HUDEP-2 (cell line): ENCODE measurements around the gene TM4SF1.
"Not testable (repeated sequence)": the region's sequence is repeated elsewhere in the genome, so short reads cannot be mapped to it uniquely, and the experiment has no call there.

Experiments
- DNase-seq, 76 experiments: peaks; one replicate each; lab custom pipeline; 2025; ENCODE audit not compliant: unreplicated experiment in 76 of 76; lab: John Stamatoyannopoulos, UW

TM4SF1 gene

DNA sequence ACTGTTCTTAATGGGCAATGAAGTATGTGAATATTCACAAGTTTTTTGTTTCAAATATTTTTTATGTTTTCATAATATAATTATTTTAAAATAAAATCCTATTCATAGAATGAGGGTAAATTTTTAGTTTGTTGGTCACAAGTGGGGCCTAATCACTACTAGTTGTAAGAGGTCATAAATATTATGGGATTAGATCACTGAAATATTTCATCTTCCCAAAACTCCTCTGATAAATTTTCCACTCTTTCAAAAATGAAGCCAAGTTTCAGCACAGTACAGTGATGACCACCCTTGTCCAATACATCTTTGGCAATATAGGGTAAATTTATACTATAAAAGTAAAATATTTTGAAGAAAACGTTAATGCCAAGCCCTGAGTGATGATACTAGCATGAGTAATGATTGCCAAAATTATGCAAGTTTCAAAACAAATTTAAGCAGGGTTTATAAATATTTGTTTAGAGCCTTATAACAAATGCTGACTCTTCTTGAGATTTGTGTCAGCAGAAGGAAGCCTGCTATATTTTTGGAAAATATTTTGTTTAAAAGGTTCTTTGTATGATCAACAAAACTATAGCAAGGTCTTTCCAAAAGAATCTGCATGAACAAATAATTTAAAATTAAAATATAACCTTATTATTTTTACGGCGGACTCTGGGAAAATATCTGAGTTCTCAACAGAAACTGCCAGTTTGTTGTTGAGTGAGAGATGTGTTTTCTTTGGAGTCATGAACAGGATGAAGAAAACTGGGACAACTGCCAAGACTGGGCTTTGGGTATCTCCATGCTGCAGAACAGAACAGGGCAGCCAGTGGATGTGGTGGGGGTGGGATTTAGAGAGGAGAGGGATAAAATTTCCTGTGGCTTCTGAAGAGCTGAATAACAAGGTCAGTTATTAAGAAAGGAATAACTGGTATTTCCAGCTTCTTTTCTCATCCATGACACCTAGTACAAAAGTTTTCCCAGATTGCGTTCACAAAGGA is 17.9 kb upstream of the TM4SF1 start:
- no peak for DNase-seq

DNA sequence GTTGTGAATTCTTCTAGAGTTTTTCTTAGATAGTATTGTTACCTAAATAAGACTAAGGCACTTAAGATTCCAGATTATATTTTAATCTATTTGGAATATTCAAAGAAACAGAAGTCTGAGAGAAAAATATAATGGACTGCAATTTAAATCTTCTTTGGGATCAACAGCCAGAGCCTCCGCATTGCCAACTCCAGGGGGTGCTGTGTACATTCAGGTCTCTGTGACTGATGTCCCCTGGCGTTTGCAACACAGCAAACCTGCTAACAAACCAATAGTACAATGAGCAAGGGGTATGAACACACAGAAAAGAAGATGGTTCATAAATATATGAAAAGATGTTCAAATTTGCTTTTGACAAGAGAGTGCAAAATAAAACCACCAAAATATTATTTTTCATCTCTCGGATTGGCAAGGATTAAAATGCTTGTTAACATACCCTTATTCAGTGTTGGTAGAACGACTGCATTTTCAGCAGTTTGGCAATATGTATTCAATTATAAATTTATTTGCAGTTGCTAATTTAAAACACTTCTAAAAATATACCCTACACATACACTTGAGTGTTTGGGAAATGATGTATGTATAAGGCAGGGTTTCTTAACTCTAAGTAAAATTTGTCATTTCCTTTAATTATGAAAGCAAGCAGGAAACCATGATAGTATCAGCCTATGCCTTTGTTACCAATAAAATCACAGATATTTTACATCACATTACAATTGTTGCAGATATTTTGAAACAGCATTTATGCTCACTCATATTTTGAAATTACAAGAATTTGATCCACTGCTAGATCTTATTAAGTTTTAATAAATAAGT is 16.1 kb upstream of the TM4SF1 start:
- peak in 47 of 76 experiments; percentile 3 to 60 (median 21) for DNase-seq

GRCh38 chr3:149391960-149392359 is 14.5 kb upstream of the TM4SF1 start:
- DNase-seq = no peak

- DNase-seq = no peak
Observed at GRCh38 chr3:149390772-149391212, 13.3 kb upstream of the TM4SF1 start.

DNA sequence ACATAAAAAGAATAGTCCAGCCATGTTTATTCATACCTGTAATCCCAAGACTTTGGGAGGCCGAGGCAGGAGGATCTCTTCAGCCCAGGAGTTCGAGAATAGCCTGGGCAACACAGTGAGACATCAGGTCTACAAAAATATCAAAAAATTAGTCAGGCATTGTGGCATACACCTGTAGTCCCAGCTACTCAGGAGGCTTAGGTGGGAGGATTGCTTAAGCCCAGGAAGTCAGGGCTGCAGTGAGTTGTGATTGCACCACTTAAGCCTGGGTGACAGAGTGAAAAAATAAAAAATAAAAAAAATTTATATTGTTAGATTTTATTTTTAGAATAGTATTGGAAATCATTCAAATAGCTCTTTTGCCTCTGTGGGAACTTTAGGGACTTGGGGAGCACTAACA is 12.8 kb upstream of the TM4SF1 start:
- no peak for DNase-seq

DNA sequence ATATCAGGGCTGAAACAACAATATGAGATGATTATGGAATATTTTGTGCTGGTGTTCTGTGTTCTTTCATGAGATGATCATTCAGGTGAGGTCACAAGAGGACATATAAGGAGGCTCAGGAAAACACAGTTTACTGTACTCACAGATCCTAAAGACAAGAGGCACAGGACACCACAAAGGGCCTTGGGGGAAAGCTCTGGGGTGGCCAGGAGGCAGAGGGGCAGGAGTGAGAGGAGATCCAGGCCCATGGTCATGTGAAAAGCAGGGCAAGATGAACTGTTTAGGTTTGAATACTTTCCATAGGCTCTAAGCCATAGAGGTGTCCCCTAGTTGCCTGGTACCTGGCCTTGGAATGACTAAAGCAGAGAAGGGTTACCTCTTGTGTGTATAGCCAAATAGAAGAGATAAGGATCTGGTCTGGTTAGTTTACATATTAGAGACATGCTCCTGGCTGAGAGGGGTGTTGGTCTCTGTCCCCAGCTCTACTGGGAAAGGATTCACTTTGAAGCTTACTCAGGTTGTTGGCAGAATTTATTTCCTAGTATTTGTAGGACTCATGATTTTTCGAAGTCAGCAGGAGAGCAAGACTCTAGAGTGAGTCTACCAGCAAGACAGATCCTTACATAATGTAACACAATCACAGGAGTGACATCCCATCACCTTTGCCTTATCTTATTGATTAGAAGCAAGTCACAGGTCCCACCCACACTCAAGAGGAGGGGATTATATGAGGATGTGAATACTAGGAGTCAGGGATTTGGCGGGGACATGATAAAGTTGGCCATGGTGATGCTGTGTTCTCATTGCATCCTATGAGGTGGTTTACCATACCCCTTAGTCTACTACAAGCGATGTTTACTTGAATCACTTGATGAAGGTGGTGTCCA is 11.3 kb upstream of the TM4SF1 start:
- DNase-seq = no peak

DNA sequence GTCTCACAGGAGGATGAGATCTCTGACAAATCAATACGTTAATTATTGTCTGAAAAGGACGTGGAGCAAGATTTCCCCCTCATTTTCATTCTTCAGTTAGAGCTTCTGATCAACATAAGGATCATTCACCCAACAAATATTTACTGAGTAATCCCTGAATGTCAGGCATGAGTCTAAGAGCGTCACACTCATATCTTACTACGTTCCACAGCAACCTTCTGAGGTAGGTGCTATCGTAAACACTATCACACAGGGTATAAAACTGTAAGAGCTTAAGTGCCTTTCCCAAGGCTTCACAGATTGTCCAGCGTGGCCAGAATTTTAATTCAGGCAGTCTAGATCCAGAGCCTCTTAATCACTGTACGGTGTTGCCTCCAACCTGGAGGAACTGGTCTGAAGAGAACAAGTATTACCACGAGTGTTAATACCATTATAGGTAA is 10.6 kb upstream of the TM4SF1 start:
- DNase-seq = no peak

DNA sequence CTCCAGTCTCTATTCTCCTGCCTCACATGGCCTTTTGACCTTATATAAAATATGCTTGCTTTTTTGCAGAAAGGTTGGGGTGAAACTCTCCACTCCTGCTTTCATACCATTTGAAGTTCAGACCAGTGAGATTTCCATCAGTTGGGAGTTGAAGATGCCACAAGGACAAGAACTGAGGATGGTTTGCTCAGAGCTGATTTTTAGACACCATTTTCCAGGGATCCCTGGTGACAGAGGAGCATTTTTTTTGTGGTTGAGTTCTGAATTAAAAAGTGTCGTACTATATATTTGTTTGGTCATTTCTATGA is 8.8 kb upstream of the TM4SF1 start:
- DNase-seq = no peak

- DNase-seq = no peak
Observed at GRCh38 chr3:149385617-149386298, 8.3 kb upstream of the TM4SF1 start.

DNA sequence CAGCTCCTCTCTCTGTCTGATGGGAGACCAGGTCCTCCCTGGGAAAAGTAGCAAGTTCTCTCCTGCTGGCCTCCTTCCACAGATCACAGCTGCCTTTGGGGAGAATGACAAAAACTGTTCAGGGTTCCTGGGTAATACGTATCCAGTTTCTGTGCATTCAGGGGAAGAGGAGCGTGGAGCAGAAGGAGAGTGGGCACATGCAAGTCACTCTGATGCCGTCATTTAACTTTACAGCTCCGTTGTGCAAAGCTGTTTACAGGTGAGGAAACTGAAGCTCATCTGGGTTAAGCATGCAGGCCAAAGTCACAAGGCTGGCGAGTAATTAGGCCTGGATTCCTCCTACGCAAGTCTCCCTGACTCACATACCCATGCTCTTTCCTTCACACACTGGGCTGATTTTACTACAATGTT is 7.5 kb upstream of the TM4SF1 start:
- DNase-seq = no peak

DNA sequence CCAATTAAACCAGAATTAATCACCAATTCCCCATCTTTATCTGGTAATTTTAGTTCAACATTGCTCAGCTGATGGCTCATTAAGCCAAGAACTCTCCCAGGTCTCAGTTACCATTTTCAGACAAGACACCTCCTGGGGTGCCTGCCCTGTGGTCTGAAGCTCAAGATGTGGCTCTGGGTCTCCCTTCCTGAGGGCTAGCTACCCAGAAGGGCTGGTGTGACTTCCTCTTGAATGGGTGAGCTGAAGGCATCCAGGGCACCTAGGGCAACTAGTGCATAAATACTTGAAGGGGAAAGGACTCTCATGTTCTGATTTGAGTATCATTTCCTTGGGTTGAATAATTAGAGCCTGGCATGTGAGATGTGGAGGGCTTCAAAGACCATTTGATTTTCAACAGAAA is 6.7 kb upstream of the TM4SF1 start:
- no peak for DNase-seq

GRCh38 chr3:149383703-149384102 is 6.3 kb upstream of the TM4SF1 start:
- no peak for DNase-seq

DNA sequence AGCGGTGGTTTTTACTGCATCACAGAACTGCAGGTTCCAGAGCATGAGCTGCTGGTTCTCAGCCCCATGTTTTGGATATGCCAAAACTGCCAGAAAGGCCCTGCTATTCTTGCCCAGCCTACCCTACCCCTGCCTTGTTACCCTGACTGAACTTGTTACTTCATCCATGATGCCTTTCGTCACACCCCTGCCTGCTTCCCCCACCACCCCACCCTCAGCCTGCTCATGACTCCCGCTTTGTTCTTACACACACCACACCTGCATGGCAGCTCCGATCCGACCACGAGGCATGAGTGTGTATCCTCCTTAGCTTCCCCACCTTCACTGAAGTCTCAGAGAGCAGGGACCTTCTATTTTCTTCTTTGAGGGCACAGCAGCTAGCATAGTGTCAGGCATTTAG is 5.1 kb upstream of the TM4SF1 start:
- no peak for DNase-seq

- DNase-seq = no peak
Observed at GRCh38 chr3:149382101-149382467, 4.6 kb upstream of the TM4SF1 start.

- no peak for DNase-seq
Observed at GRCh38 chr3:149381173-149382100, 4.0 kb upstream of the TM4SF1 start.

GRCh38 chr3:149380220-149380619 is 2.8 kb upstream of the TM4SF1 start:
- not testable (repeated sequence) for DNase-seq

DNA sequence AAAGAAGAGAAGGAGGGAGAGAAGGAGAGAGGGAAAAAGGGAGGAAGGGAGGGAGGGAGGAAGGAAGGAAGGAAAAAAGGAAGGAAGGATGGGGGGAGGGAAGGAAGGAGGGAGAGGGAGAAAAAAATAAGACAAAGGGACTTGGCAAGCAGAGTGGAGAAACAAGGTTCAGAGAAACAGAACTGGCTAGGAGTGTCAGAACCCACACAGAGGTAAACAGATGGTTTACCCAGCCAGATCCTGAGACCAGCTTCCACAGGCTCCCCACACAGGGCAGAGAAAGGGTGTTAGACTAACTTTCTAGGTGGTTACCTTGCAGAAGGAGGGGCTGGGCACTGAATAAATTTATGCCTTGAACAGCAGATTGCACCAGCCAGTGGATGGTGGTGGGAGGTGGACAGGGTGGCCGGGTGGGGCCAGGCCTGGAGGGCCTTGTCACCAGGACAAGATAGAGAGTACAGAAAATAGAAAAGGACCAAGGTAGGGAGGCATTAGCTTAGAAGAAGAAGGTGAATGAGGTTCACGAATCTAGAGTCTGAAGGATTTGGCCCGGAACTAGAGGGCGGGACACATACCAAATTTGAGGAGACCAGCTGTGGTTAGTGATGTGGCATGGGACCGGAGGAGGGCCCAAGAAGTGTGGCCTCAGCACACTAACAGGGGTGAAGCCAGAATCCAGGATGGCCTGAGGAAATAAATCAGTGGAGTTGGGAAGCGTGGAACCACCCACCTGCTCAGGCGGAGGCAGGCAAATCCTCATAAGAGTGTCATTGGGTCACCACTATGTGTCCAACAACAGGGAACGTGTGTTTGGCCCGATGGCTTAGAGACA is 1.2 kb upstream of the TM4SF1 start:
- no peak for DNase-seq

- no peak for DNase-seq
Observed at GRCh38 chr3:149376718-149377407, 586 bp downstream of the TM4SF1 start.
